VCaP (cell line): ENCODE measurements around the gene CDC20.
A peak's percentile ranks its signal among the peaks of the same experiment; 100 is the strongest.
"Not testable (repeated sequence)": the region's sequence is repeated elsewhere in the genome, so short reads cannot be mapped to it uniquely, and the experiment has no call there.

Experiments
- H3K27ac ChIP-seq: fragments of 450-650 bp; 2 replicates; pipeline ENCODE4 v1.5.1; 2017
- TF ChIP-seq, protein P1 (sequence below): fragments of 450-650 bp; conservative IDR thresholded peaks from 2 replicates; pipeline ENCODE4 v1.5.1; 2017; ENCODE audit warnings: mild to moderate bottlenecking, moderate library complexity

Gene CDC20

DNA sequence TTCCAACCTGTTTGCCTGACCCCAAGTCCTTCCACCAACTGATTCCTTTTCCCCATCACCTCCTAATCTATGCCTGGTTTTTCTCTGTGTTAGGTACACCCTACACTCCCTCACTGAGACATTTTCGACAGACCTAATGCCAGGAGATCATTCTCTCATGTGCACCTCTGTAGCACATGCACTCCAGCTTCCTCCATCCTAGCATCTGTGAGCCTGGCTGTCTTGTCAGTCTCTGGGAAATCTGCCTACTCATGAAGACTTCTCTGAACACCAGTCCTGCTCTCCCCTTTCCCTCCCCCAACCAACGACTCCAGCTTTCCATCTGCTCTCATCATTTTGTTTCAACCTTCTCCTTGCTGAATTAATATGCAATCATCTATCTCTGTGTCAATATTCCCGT, 29.8 kb downstream of the CDC20 start:
- TF ChIP-seq, protein P1, sequence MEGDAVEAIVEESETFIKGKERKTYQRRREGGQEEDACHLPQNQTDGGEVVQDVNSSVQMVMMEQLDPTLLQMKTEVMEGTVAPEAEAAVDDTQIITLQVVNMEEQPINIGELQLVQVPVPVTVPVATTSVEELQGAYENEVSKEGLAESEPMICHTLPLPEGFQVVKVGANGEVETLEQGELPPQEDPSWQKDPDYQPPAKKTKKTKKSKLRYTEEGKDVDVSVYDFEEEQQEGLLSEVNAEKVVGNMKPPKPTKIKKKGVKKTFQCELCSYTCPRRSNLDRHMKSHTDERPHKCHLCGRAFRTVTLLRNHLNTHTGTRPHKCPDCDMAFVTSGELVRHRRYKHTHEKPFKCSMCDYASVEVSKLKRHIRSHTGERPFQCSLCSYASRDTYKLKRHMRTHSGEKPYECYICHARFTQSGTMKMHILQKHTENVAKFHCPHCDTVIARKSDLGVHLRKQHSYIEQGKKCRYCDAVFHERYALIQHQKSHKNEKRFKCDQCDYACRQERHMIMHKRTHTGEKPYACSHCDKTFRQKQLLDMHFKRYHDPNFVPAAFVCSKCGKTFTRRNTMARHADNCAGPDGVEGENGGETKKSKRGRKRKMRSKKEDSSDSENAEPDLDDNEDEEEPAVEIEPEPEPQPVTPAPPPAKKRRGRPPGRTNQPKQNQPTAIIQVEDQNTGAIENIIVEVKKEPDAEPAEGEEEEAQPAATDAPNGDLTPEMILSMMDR, result no peak
- H3K27ac ChIP-seq, result peak overlapping the region; percentile 83

DNA sequence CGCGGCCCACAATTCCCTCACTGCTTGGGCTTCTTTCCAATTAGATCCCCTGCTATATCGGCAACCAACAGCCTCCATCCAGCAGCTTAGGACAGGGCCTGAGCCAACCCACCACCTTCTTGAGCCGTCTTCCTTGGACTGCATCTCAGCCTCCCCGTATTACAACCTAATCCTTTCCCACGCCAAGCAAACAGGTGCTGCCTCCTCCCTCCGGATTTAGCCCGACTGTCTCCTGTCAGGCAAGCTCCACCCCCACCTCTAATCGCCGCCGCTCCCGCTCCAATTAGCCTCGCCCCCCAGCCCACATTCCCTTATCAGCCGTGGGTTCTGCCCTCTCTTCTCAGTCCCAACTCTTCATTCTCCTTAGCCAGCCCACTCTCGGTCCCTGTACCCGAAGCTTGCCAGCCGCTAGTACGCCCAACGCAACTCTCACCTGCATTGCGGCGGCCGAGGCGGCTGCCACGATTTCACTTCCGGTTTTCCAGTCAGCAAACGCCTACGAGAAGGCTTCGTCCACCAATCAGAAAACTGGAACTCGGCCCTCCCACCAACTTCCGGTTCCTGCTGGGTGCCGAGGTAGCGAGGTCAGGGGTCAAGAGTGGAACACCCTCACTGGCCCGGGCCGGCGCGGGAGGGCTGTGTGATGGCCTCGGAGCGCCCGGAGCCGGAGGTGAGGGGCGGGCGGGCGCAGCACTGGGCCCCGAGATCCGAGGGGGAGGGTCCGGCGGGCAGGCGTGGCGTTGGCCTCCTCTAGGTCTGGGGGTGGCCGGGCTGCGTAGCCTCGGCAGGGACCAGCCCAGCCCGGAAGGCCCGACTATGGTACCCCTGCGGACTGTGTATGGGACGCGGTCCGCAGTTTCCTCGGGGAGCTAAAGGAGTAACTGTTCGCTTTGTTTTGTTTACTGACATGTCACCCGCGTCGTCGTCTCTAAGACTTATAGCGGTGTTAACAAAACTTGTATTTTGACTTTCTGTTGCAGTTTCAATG, 30.8 kb downstream of the CDC20 start, which contains the start of the genes MED8 and SZT2:
TSS of gene MED8 (minus strand) at position 475 of the 988 bp plus-strand sequence. CDS start at position 439, 36 bp downstream.
TSS of gene SZT2 (plus strand) at position 574 of the 988 bp plus-strand sequence. CDS start at position 644, 70 bp downstream.
- TF ChIP-seq, protein P1, result no peak
- H3K27ac ChIP-seq, result peak within 1 kb of the TSS; percentile 83

DNA sequence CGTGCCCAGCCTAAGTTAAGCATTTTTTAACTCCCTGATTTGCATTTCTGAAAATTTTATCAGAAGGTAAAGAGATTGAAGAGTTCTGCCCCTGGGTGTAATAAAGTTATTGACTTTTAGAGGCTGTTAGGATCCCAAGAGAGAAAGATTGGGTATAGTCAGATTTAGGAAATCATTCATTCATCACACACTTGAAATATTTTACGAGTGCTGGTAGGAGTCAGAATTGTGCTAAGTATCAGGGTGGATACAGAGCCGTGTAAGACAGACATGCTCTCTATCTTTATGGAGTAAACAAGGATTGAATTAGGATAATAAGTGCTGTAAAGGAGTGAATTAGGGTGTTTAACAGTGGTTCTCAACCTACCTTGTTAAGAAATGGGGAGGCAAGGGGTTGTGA, 33.9 kb downstream of the CDC20 start:
- peak overlapping the region; percentile 32; the same call in 1 of the 2 replicates for H3K27ac ChIP-seq
- TF ChIP-seq, protein P1, result no peak

DNA sequence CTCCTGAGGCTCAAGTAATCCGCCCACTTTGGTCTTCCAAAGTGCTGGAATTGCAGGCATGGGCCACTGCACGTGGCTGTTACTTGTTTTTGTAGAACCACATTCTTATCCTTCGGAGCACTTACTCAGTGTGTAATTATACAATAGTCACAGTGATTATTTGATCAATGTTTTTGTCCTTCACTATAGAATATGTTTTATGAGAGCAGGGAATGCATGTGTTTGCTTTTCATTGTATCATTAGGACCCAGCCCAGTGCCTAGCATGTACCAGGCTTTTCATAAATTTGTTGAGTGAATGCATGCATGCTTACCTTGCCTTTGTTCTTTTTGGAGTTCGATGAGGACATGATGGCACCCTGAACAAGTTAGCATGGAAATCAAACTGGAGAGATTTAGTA, 36.7 kb downstream of the CDC20 start:
- H3K27ac ChIP-seq, result peak overlapping the region; percentile 83

DNA sequence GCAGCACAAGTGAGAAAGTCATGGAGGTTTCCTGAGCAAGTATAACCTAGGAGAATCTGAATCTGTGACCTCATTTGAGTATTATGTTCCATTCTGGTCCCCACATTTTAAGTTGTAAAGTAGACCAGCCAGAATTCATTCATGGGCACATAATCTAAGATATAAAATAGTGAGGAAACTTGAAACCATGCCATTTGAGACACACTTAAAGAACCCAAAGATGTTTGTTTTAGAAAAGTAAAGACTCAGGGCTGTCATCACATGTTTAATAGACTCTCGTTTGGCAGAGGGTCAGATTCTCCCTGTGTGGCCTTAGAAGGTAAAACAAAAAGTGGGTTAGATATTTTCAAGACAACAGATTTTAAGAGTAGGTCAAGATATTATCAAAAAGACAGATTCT, 37.3 kb downstream of the CDC20 start:
- H3K27ac ChIP-seq, result peak overlapping the region; percentile 83
- TF ChIP-seq, protein P1, result no peak

More for the DNA sequence above, 36.7 kb downstream of the CDC20 start:
- TF ChIP-seq, protein P1, result no peak

DNA sequence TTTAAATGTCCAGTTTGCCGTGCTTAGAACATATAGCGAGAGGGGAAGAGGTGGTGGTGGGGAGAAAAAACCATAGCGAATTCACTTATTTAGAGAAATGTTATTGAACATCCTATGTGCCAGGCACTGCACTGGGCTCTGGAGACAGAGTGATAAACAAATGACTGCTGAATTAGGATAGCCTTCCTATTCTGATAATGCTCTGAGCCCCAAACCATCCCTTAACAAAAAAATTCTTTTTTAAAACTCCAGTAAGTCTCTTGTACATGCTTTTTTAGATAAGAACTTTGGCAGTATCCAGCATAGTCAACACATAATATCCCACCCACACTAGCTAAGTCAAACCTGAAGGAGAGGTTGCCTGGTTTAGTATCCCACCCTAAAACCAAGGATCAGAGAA, 39.4 kb downstream of the CDC20 start:
- TF ChIP-seq, protein P1, result no peak
- peak overlapping the region; percentile 83 for H3K27ac ChIP-seq

DNA sequence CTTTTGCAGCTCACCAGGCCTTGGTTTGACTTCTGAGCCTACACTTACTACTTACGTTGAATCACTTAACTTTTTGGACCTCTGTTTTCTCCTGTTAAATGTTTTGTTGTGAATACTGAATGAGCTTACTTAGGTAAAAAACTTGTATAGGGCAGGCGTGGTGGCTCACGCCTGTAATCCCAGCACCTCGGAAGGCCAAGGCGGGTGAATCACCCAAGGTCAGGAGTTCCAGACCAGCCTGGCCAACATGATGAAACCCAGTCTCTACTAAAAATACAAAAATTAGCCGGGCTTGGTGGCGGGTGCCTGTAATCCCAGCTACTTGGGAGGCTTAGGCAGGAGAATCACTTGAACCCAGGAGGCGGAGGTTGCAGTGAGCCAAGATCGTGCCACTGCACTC, 41.7 kb downstream of the CDC20 start:
- not testable (repeated sequence) for H3K27ac ChIP-seq
